IPS-15b (cell line): ENCODE data around the gene SLC25A43.
"Not testable (repeated sequence)": the region's sequence is repeated elsewhere in the genome, so short reads cannot be mapped to it uniquely, and the experiment has no call there.

Source experiments
- H3K27me3 ChIP-seq: one replicate; pipeline ENCODE4 v1.6.1; 2013; ENCODE audit warnings: low read length; ENCODE audit not compliant: control insufficient read depth, insufficient read depth
- H3K36me3 ChIP-seq: one replicate; pipeline ENCODE4 v1.6.1; 2013; ENCODE audit warnings: low read length; ENCODE audit not compliant: control insufficient read depth, insufficient read depth
- H3K4me1 ChIP-seq: one replicate; pipeline ENCODE4 v1.6.1; 2013; ENCODE audit warnings: mild to moderate bottlenecking, low read length; ENCODE audit not compliant: control insufficient read depth, insufficient read depth
- H3K4me3 ChIP-seq: one replicate; pipeline ENCODE4 v1.5.1; 2013; ENCODE audit warnings: low read depth, low read length
- H3K9ac ChIP-seq: one replicate; pipeline ENCODE4 v1.6.1; 2013; ENCODE audit warnings: low read depth, mild to moderate bottlenecking, low read length
- H3K9me3 ChIP-seq: one replicate; pipeline ENCODE4 v1.6.1; 2013; ENCODE audit warnings: mild to moderate bottlenecking, low read length; ENCODE audit not compliant: control insufficient read depth, insufficient read depth

SLC25A43 gene

GRCh38 chrX:119489212-119490074, 90.3 kb downstream of the SLC25A43 start:
- Histone ChIP-seq H3K9ac (no peak overlapping the region), H3K4me3 (no peak overlapping the region), H3K27me3 (no peaks in the 10 kb centered on the region), H3K4me1 (no peaks in the 10 kb centered on the region), H3K9me3 (peaks cover 4% of the 10 kb centered on the region), H3K36me3 (no peaks in the 10 kb centered on the region)

GRCh38 chrX:119492463-119492862, 93.3 kb downstream of the SLC25A43 start:
- Histone ChIP-seq H3K27me3 (no peaks in the 10 kb centered on the region), H3K9ac (no peak overlapping the region), H3K36me3 (no peaks in the 10 kb centered on the region), H3K4me1 (no peaks in the 10 kb centered on the region), H3K4me3 (no peak overlapping the region), H3K9me3 (peaks cover 4% of the 10 kb centered on the region)

DNA sequence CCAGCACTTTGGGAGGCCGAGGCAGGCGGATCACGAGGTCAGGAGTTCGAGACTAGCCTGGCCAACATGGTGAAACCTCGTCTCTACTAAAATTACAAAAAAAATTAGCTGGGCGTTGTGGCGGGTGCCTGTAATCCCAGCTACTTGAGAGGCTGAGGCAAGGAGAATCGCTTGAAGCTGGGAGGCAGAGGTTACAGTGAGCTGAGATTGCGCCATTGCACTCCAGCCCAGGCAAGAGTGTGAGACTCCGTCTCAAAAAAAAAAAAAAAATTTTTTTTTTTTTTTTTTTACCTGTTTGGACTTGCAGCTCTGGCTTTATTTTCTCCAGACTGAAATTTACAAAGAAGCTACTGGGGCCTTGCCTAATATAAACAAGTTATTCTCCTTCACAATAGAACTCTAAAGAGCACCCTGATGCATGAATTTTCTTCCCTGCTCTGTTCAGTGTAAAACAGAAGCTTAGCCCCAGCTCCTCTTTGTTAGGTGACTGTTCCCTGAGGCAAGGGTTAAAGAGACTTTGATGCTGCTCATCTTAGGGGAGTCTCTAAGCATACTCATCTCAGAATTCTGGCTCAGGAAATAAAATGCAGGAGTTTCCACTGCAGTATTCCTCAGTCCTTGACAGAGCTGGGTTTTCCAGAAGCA, 94.8 kb downstream of the SLC25A43 start:
- H3K9me3 ChIP-seq, H3K4me3 ChIP-seq, H3K36me3 ChIP-seq, H3K9ac ChIP-seq, H3K4me1 ChIP-seq, H3K27me3 ChIP-seq: not testable (repeated sequence)

DNA sequence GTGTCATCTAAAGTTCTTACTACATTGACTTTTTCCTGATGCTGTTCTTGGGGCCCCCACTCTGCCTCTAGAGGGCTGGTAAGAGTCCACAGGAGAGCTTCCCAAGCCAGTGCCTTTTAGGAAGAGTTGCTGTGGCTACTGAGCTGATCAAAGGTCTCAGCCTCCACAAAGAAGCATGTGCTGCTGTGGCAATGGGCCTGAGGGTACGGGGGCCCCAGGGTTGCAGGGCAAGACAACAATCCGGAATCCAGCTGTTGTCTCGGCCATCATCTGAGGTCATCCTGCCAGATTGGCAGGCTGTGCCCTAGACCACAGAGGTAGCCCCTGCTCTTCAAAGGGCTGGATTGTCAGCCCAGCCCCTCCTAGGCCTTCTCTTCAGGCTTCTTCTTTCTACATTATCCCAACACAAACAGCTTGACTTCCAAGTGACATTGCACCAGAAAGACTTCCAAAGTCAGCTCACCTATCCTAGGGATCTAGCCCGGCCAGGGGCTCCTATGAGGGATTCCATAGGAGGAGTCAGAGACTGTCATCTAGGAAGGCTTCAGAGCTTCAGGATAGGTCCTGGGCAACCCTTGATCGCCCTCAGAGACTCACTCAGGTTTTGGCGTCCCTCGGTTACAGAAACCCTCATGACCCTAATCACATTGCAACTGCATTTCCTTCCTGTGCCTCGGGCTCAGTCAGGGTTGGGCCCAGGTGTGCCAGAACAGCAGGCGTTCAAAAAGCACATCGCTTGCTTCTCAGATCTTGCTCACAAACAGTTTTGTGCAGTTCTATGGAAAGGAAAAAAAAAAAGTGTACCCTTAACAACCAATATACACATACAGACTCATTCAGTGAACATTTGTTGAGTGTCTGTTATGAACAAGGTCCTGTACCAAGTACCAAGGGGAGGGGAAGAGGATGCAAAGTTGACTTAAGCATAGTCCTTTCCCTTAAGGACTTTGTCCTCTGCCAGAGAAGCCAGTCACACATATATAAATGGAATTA, 96.9 kb downstream of the SLC25A43 start:
- Histone ChIP-seq H3K36me3 (no peaks in the 10 kb centered on the region), H3K9ac (no peak overlapping the region), H3K27me3 (no peaks in the 10 kb centered on the region), H3K4me1 (no peaks in the 10 kb centered on the region), H3K9me3 (no peaks in the 10 kb centered on the region), H3K4me3 (no peak overlapping the region)

DNA sequence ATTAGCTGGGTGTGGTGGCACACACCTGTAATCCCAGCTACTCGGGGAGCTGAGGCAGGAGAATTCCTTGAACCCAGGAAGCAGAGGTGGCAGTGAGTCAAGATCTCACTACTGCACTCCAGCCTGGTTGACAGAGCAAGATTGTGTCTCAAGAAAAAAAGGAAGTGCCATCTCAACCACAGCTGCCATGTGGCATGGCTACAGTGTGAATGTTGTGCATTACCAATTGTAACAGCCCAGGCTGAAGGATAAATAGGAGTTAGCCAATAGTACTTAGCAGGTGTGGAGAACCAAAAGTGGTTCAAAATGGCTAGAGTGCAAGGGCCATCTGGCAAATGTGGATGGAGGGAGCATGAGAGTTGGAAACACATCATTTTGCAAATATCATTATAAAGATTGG, 98.0 kb downstream of the SLC25A43 start:
- no peak overlapping the region for H3K4me3 ChIP-seq
- no peaks in the 10 kb centered on the region for H3K27me3 ChIP-seq
- no peak overlapping the region for H3K9ac ChIP-seq
- H3K4me1 ChIP-seq: no peaks in the 10 kb centered on the region
- H3K9me3 ChIP-seq: no peaks in the 10 kb centered on the region
- no peaks in the 10 kb centered on the region for H3K36me3 ChIP-seq

GRCh38 chrX:119500061-119500800, 101.1 kb downstream of the SLC25A43 start:
- Histone ChIP-seq H3K9me3 (no peaks in the 10 kb centered on the region), H3K36me3 (no peaks in the 10 kb centered on the region), H3K9ac (no peak overlapping the region), H3K4me3 (no peak overlapping the region), H3K4me1 (no peaks in the 10 kb centered on the region), H3K27me3 (no peaks in the 10 kb centered on the region)

DNA sequence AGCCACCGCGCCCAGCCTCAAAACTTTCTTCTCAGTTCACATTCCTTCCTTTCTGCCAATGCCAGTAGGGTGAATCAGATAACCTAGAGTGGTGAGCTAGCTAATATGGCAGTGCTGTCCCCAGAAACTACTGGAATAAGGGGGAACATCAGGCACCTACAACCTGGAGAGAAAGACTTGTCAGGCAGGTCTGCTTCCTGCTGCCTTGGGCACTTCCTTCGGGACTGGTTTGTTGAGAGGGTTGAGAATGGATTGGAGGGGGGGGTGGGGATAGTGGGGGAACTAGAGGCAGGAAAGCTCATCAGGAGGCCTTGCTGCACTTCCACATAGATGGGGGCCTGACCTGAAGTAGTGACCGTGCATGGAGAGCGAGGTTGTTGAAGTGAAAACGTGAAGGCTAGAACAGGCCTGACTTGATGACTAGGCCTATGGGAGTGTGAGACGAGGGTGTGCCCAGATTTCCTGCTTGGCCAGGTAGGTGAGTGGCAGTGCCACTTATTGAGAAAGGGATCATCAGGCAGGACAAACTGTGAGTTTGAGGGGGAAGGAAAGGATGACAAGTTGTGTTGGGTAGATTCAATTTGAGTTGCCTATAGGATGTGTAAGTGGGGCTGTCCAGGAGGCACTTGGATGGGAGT, 102.5 kb downstream of the SLC25A43 start:
- H3K27me3 ChIP-seq: no peaks in the 10 kb centered on the region
- no peak overlapping the region for H3K9ac ChIP-seq
- H3K4me1 ChIP-seq: no peaks in the 10 kb centered on the region

DNA sequence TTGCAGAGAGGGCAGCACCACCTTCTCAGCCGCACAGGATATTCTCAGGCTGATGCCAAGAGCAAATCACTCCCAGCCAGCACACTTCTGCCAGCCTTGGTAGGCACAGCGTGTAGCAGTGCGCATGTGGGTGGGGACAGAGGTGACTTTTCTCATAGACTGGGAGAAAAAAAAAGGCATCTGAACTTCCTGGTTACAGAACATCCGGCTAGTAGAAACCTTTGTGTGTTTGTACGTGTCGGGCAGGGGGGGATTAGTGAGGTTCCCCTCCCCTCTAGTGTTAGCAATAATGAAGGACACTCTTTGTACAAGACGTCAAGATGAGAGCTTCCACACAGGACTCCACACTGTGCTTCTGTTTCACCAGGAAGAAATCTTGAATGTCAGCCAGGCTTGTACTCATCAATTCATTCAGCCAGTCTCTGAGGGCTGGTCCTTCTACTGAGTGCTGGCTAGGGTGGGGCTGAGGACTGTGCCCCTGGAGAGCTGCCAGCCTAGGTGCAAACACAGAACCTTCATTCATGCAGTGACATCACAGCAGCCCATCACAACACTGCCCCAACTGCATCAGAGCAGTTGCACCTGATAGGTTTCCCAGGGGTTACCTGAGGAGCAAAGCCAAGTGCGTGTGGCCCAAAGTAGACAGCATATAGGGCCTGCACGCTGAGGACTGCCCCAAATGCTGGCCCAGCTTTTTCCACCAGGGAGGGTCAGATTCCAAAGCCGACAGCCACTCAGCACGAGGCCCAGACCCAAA, 103.8 kb downstream of the SLC25A43 start:
- H3K27me3 ChIP-seq: no peaks in the 10 kb centered on the region
- H3K4me1 ChIP-seq: no peaks in the 10 kb centered on the region
- no peak overlapping the region for H3K4me3 ChIP-seq
- no peaks in the 10 kb centered on the region for H3K36me3 ChIP-seq
- H3K9me3 ChIP-seq: no peaks in the 10 kb centered on the region
- H3K9ac ChIP-seq: no peak overlapping the region

More for the DNA sequence above, 102.5 kb downstream of the SLC25A43 start:
- no peak overlapping the region for H3K4me3 ChIP-seq
- no peaks in the 10 kb centered on the region for H3K9me3 ChIP-seq
- no peaks in the 10 kb centered on the region for H3K36me3 ChIP-seq

DNA sequence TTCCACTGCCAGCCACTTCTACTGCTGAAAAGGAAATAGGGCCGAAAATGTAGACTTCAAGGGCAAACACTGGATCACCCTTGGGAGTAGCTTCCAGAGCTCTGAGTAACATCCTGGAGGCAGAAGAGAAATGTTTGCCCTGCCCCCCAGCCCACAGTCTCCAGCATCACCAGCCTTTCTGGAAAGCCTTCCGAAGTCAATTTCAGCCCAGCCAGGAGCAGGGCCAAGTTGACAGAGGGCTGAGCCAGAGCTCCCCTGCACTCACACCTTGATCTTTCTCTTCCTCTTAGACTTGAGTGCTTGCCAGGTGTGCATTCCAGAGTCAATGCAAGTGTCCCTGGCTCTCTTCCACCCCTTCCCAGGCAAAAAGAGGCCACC, 104.3 kb downstream of the SLC25A43 start:
- H3K36me3 ChIP-seq: no peaks in the 10 kb centered on the region
- H3K4me3 ChIP-seq: no peak overlapping the region
- H3K9me3 ChIP-seq: no peaks in the 10 kb centered on the region
- H3K27me3 ChIP-seq: no peaks in the 10 kb centered on the region
- no peaks in the 10 kb centered on the region for H3K4me1 ChIP-seq
- no peak overlapping the region for H3K9ac ChIP-seq
